ENCODE data around the gene FAP. TPM values are rescaled to one million over a fixed set of nuclear protein-coding genes. Genes with fewer than 3 reads are reported as not detected.

The FAP gene
- total RNA-seq, 1 experiment from 2014 or later = not detected

- DNase-seq (ENCODE audit: low spot score) (no peak), ATAC-seq (no peak)
- no peak overlapping the region for H3K4me3 Mint-ChIP-seq
- H3K27ac Mint-ChIP-seq = no peak overlapping the region
- TF ChIP-seq ZNF219 (CRISPR knock-in tag; IDR thresholded peaks at IDR 0.05; ENCODE audit: borderline replicate concordance) (no peak), MXD4 (CRISPR knock-in tag; IDR thresholded peaks at IDR 0.05; ENCODE audit: borderline replicate concordance) (no peak), FOXP4 (CRISPR knock-in tag; IDR thresholded peaks at IDR 0.05) (no peak), IRF2 (CRISPR knock-in tag; IDR thresholded peaks at IDR 0.05; ENCODE audit: borderline replicate concordance, low read depth) (no peak), RELA (CRISPR knock-in tag; IDR thresholded peaks at IDR 0.05; ENCODE audit: borderline replicate concordance) (no peak), ZNF396 (CRISPR knock-in tag; IDR thresholded peaks at IDR 0.05; ENCODE audit: borderline replicate concordance) (no peak), ZNF232 (CRISPR knock-in tag; IDR thresholded peaks at IDR 0.05) (no peak), ZNF281 (CRISPR knock-in tag; IDR thresholded peaks at IDR 0.05) (no peak), JAZF1 (CRISPR knock-in tag; IDR thresholded peaks at IDR 0.05) (no peak), ZNF121 (CRISPR knock-in tag; IDR thresholded peaks at IDR 0.05) (no peak), GTF2I (CRISPR knock-in tag; conservative IDR thresholded peaks at IDR 0.05) (no peak), NFATC4 (CRISPR knock-in tag; IDR thresholded peaks at IDR 0.05) (no peak), KAT7 (CRISPR knock-in tag; IDR thresholded peaks at IDR 0.05; ENCODE audit: borderline replicate concordance) (no peak), RORB (CRISPR knock-in tag; IDR thresholded peaks at IDR 0.05) (no peak)
- TF ChIP-seq, protein P1, sequence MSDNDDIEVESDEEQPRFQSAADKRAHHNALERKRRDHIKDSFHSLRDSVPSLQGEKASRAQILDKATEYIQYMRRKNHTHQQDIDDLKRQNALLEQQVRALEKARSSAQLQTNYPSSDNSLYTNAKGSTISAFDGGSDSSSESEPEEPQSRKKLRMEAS (CRISPR knock-in tag; IDR thresholded peaks at IDR 0.05) = no peak
- TF ChIP-seq, protein P2, sequence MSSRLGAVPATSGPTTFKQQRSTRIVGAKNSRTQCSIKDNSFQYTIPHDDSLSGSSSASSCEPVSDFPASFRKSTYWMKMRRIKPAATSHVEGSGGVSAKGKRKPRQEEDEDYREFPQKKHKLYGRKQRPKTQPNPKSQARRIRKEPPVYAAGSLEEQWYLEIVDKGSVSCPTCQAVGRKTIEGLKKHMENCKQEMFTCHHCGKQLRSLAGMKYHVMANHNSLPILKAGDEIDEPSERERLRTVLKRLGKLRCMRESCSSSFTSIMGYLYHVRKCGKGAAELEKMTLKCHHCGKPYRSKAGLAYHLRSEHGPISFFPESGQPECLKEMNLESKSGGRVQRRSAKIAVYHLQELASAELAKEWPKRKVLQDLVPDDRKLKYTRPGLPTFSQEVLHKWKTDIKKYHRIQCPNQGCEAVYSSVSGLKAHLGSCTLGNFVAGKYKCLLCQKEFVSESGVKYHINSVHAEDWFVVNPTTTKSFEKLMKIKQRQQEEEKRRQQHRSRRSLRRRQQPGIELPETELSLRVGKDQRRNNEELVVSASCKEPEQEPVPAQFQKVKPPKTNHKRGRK (CRISPR knock-in tag; IDR thresholded peaks at IDR 0.05; ENCODE audit: borderline replicate concordance) = no peak
- TF ChIP-seq, protein P3, sequence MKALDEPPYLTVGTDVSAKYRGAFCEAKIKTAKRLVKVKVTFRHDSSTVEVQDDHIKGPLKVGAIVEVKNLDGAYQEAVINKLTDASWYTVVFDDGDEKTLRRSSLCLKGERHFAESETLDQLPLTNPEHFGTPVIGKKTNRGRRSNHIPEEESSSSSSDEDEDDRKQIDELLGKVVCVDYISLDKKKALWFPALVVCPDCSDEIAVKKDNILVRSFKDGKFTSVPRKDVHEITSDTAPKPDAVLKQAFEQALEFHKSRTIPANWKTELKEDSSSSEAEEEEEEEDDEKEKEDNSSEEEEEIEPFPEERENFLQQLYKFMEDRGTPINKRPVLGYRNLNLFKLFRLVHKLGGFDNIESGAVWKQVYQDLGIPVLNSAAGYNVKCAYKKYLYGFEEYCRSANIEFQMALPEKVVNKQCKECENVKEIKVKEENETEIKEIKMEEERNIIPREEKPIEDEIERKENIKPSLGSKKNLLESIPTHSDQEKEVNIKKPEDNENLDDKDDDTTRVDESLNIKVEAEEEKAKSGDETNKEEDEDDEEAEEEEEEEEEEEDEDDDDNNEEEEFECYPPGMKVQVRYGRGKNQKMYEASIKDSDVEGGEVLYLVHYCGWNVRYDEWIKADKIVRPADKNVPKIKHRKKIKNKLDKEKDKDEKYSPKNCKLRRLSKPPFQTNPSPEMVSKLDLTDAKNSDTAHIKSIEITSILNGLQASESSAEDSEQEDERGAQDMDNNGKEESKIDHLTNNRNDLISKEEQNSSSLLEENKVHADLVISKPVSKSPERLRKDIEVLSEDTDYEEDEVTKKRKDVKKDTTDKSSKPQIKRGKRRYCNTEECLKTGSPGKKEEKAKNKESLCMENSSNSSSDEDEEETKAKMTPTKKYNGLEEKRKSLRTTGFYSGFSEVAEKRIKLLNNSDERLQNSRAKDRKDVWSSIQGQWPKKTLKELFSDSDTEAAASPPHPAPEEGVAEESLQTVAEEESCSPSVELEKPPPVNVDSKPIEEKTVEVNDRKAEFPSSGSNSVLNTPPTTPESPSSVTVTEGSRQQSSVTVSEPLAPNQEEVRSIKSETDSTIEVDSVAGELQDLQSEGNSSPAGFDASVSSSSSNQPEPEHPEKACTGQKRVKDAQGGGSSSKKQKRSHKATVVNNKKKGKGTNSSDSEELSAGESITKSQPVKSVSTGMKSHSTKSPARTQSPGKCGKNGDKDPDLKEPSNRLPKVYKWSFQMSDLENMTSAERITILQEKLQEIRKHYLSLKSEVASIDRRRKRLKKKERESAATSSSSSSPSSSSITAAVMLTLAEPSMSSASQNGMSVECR (CRISPR knock-in tag; IDR thresholded peaks at IDR 0.05; ENCODE audit: borderline replicate concordance) = no peak
- TF ChIP-seq, protein P4, sequence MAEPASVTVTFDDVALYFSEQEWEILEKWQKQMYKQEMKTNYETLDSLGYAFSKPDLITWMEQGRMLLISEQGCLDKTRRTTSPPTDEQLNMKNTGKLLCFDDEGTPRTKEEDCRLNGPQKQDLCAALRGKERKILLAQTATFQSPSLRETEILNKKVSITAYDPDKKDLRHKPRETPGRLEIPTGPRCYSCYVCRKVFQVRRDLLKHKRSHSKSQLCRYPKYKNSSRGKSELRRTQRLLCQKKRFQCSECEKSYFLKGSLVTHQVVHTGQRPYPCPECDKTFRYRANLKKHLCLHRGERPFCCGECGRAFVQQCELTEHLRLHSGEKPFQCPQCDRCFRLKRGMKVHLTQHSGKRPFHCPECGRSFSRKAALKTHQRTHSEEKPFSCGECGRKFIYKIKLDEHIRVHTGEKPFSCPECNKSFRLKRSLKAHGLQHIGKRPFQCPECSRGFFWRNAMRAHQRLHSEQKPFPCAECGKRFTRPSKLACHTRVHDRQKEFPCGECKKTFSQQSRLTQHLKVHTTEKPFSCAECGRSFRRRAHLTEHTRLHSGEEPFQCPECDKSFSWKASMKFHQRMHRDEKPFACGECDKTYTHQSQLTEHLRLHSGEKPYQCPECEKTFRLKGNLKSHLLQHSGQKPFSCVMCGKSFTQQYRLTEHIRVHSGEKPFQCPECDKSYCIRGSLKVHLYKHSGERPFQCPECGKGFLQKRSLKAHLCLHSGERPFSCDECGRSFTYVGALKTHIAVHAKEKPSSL (CRISPR knock-in tag; conservative IDR thresholded peaks at IDR 0.05) = no peak
- CTCF ChIA-PET = interaction anchor here (0.6 to 2.0 kb wide), 4 partner anchors 10 to 196 kb away, joined by 3 to 6 read pairs (median 4); no protein-coding TSS in a partner anchor
- no peaks in the 10 kb centered on the region for H3K9me3 Mint-ChIP-seq
- POLR2A ChIA-PET = no interaction called here
- H3K4me1 Mint-ChIP-seq = no peaks in the 10 kb centered on the region
- no peaks in the 10 kb centered on the region for H3K36me3 Mint-ChIP-seq
- no peaks in the 10 kb centered on the region for H3K27me3 Mint-ChIP-seq (ENCODE audit: low read depth)
These were observed 99.3 kb downstream of the FAP start for GRCh38 chr2:162143969-162144368.

Measured in WTC11 (cell line).